NCI-H2227 (cell line): ENCODE measurements around the gene PLXNA4.

Experiments used
- DNase-seq: peaks from one replicate; lab custom pipeline; 2025; ENCODE audit not compliant: unreplicated experiment; lab: John Stamatoyannopoulos, UW

Gene PLXNA4

GRCh38 chr7:132371948-132372347 is 204.3 kb downstream of the PLXNA4 start:
- no peak for DNase-seq

GRCh38 chr7:132368246-132368900 is 207.9 kb downstream of the PLXNA4 start:
- no peak for DNase-seq

- DNase-seq = no peak
Observed at GRCh38 chr7:132367795-132368194, 208.5 kb downstream of the PLXNA4 start.

GRCh38 chr7:132367004-132367403 is 209.3 kb downstream of the PLXNA4 start:
- no peak for DNase-seq

- DNase-seq = no peak
Observed at GRCh38 chr7:132364226-132364625, 212.0 kb downstream of the PLXNA4 start.

GRCh38 chr7:132362059-132362458 is 214.2 kb downstream of the PLXNA4 start:
- no peak for DNase-seq

- no peak for DNase-seq
Observed at GRCh38 chr7:132361146-132361545, 215.1 kb downstream of the PLXNA4 start.

- no peak for DNase-seq
Observed at GRCh38 chr7:132359743-132360142, 216.5 kb downstream of the PLXNA4 start.

GRCh38 chr7:132355048-132355447 is 221.2 kb downstream of the PLXNA4 start:
- no peak for DNase-seq

GRCh38 chr7:132354527-132354926 is 221.7 kb downstream of the PLXNA4 start:
- peak; percentile 17 for DNase-seq

GRCh38 chr7:132353936-132354335 is 222.3 kb downstream of the PLXNA4 start:
- DNase-seq = no peak

- DNase-seq = no peak
Observed at GRCh38 chr7:132352800-132353199, 223.5 kb downstream of the PLXNA4 start.

GRCh38 chr7:132351954-132352499 is 224.2 kb downstream of the PLXNA4 start:
- no peak for DNase-seq

- DNase-seq = no peak
Observed at GRCh38 chr7:132350741-132351140, 225.5 kb downstream of the PLXNA4 start.

- no peak for DNase-seq
Observed at GRCh38 chr7:132349075-132349474, 227.2 kb downstream of the PLXNA4 start.

GRCh38 chr7:132348341-132348740 is 227.9 kb downstream of the PLXNA4 start:
- no peak for DNase-seq

- no peak for DNase-seq
Observed at GRCh38 chr7:132347858-132348257, 228.4 kb downstream of the PLXNA4 start.

GRCh38 chr7:132347123-132347522 is 229.1 kb downstream of the PLXNA4 start:
- DNase-seq = peak; percentile 61

- DNase-seq = no peak
Observed at GRCh38 chr7:132345543-132346129, 230.6 kb downstream of the PLXNA4 start.

GRCh38 chr7:132345030-132345429 is 231.2 kb downstream of the PLXNA4 start:
- DNase-seq = no peak

GRCh38 chr7:132343199-132343598 is 233.1 kb downstream of the PLXNA4 start:
- no peak for DNase-seq

- DNase-seq = no peak
Observed at GRCh38 chr7:132337450-132338080, 238.7 kb downstream of the PLXNA4 start.
